ENCODE data around the gene EGFL7. TPM values are rescaled to one million over a fixed set of nuclear protein-coding genes. Genes with fewer than 3 reads are reported as not detected.

EGFL7 gene
- total RNA-seq, 1 experiment from 2014 or later: 53.1 TPM

DNA sequence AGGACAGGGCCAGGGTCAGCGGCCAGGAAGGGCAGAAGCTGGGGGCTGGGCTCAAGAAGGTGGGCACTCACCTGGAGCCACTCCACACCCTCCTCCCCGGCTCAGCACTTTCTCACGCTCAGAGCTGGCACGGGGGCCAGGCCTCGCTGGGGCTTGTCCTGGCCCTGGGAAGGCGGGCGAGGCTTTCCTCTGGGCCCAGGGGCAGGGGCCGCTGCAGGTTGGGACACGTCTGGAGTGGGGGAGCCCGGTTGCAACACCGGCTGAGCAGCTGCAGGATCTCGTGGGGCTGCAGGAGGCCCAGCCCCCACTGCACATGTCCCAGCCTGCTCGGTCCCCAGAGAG, 38.9 kb upstream of the EGFL7 start:
- H3K36me3 ChIP-seq (ENCODE audit: low read depth): no peaks in the 10 kb centered on the region
- H3F3A ChIP-seq (ENCODE audit: insufficient read depth, low read depth): no peaks in the 10 kb centered on the region
- no peaks in the 10 kb centered on the region for H3K9me3 ChIP-seq (ENCODE audit: insufficient read depth, low read depth)
- CTCF ChIA-PET: interaction anchor here (2.2 to 4.5 kb wide), 2 partner anchors 135 to 139 kb away, joined by 19 to 38 read pairs; no protein-coding TSS in a partner anchor
- H2AFZ ChIP-seq: no peak overlapping the region
- no peak overlapping the region for H3K27ac ChIP-seq
- H4K20me1 ChIP-seq (ENCODE audit: insufficient read depth): no peaks in the 10 kb centered on the region
- H3K79me2 ChIP-seq (ENCODE audit: low read depth): no peaks in the 10 kb centered on the region
- no peak overlapping the region for H3K4me3 ChIP-seq
- no peaks in the 10 kb centered on the region for H3K9me2 ChIP-seq (ENCODE audit: insufficient read depth)
- no peak overlapping the region for H3K4me2 ChIP-seq
- H3K4me1 ChIP-seq (replicated peaks; ENCODE audit: insufficient read depth): no peaks in the 10 kb centered on the region
- no peaks in the 10 kb centered on the region for H3K27me3 ChIP-seq (ENCODE audit: insufficient read depth, low read depth)
- TF ChIP-seq, protein P1, sequence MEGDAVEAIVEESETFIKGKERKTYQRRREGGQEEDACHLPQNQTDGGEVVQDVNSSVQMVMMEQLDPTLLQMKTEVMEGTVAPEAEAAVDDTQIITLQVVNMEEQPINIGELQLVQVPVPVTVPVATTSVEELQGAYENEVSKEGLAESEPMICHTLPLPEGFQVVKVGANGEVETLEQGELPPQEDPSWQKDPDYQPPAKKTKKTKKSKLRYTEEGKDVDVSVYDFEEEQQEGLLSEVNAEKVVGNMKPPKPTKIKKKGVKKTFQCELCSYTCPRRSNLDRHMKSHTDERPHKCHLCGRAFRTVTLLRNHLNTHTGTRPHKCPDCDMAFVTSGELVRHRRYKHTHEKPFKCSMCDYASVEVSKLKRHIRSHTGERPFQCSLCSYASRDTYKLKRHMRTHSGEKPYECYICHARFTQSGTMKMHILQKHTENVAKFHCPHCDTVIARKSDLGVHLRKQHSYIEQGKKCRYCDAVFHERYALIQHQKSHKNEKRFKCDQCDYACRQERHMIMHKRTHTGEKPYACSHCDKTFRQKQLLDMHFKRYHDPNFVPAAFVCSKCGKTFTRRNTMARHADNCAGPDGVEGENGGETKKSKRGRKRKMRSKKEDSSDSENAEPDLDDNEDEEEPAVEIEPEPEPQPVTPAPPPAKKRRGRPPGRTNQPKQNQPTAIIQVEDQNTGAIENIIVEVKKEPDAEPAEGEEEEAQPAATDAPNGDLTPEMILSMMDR (conservative IDR thresholded peaks at IDR 0.05): no peak
- TF ChIP-seq EZH2 (IDR thresholded peaks at IDR 0.05; ENCODE audit: low read depth): no peak
- intact Hi-C loops (cut with micrococcal nuclease; ENCODE audit: unreplicated experiment): loop anchor here (2.0 kb wide), 1 partner anchor 79 kb away; no protein-coding TSS in a partner anchor
- BruUV-seq (replicated peaks): no TSS peak
- DNase-seq: no peak
- POLR2A ChIA-PET (ENCODE audit: unreplicated experiment): interaction anchor here (0.5 to 0.7 kb wide), 2 partner anchors 211 to 272 kb away, joined by 3 to 8 read pairs; no protein-coding TSS in a partner anchor

DNA sequence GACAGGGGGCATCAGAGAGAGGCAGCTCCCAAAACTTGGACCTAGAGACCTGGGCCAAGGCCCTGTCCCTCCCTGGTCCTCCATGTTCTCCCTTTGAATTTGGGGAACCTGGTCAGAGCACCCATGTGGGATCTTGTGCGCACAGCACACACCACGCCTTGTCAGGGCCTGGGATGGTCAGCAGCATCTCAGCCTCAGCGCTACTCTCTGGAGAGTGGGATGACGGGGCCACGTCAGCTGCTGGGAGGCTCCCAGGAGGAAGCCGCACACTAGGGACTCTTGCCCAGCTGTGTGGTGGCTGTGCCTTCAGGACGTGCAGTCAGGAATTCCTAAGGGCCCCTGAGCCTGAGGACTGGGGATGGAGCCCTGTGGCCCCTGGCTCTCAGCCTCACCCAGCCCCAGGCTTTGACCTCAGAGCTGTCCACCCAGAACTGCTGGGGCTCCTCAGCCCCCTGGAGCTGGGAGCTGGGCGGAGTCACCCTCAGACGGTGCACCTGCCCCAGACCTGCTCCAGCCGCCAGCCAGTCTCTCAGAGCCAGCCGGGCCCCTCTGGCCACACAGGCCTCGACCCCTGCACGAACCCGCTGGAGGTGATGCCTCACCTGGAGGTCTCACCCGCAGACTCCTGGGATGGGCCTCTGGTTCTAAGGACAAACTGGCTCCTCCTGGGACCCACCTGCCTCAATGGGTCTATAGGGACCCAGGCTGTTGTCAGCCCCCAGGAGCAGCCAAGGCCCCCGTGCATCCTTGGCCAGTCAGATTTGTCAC, 38.3 kb upstream of the EGFL7 start:
- DNase-seq: no peak
- TF ChIP-seq, protein P1 (conservative IDR thresholded peaks at IDR 0.05): no peak
- no peak for TF ChIP-seq EZH2 (IDR thresholded peaks at IDR 0.05; ENCODE audit: low read depth)
- no peaks in the 10 kb centered on the region for H3K9me3 ChIP-seq (ENCODE audit: insufficient read depth, low read depth)
- H3K36me3 ChIP-seq (ENCODE audit: low read depth): no peaks in the 10 kb centered on the region
- intact Hi-C loops (cut with micrococcal nuclease; ENCODE audit: unreplicated experiment): loop anchor here (2.0 kb wide), 1 partner anchor 80 kb away; no protein-coding TSS in a partner anchor
- no peaks in the 10 kb centered on the region for H3F3A ChIP-seq (ENCODE audit: insufficient read depth, low read depth)
- no peak overlapping the region for H2AFZ ChIP-seq
- no peaks in the 10 kb centered on the region for H4K20me1 ChIP-seq (ENCODE audit: insufficient read depth)
- ChIA-PET POLR2A (ENCODE audit: unreplicated experiment) (interaction anchor here (0.6 to 0.9 kb wide), 3 partner anchors 140 to 273 kb away, joined by 3 to 5 read pairs (median 3); no protein-coding TSS in a partner anchor), CTCF (interaction anchor here (2.2 to 4.5 kb wide), 2 partner anchors 136 to 139 kb away, joined by 19 to 38 read pairs; no protein-coding TSS in a partner anchor)
- H3K27ac ChIP-seq: no peak overlapping the region
- H3K4me2 ChIP-seq: no peak overlapping the region
- H3K27me3 ChIP-seq (ENCODE audit: insufficient read depth, low read depth): no peaks in the 10 kb centered on the region
- no peaks in the 10 kb centered on the region for H3K9me2 ChIP-seq (ENCODE audit: insufficient read depth)
- no TSS peak for BruUV-seq (replicated peaks)
- no peaks in the 10 kb centered on the region for H3K79me2 ChIP-seq (ENCODE audit: low read depth)
- no peaks in the 10 kb centered on the region for H3K4me1 ChIP-seq (replicated peaks; ENCODE audit: insufficient read depth)
- no peak overlapping the region for H3K4me3 ChIP-seq

DNA sequence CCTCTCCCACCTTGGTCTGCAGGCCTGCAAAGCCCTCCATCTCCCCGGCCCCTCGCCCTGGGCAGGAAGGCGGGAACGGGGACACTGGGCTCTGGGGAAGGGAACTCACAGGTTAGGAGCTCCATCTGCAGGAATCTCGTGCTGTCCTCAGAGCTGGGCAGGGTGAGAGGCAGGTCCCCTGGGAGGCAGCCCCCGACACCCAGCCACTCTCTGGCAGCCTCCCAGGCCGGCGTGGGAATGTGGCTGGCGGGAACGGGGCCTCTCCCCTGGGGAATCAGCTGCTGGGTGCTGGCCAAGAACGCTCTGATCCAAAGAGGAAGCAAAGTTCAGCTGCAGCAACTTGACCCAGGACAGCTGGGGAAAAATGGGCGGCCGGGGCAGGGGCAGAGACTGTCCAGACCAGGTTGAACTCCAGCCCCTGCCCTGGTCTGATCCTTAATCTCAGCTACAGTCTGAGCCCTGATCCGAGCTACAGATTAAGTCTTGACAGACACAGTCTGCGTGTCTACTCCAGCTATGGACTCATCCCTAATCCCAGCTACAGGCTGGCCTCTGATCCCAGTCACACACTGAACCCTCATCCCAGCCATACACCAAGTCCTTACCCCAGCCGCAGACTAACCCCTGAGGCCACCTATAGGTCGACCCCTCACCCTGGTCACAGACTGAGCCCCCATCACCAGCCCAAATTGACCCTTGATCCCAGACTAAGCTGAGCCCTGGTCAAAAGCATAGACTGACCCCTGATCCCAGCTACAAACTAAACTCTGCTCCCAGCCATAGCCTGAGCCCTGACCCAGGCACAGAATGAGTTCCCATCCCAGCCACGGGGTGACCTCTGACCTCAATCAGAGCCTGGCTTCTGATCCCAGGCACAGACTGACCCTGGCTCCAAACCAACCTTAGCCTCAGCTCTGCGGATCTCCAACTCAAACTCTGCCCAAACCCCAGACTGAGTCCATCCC, 37.3 kb upstream of the EGFL7 start:
- Histone ChIP-seq H4K20me1 (ENCODE audit: insufficient read depth) (no peaks in the 10 kb centered on the region), H3K27me3 (ENCODE audit: insufficient read depth, low read depth) (no peaks in the 10 kb centered on the region), H3K4me2 (no peak overlapping the region), H3K79me2 (ENCODE audit: low read depth) (no peaks in the 10 kb centered on the region), H3K36me3 (ENCODE audit: low read depth) (no peaks in the 10 kb centered on the region), H3K27ac (no peak overlapping the region), H3K9me2 (ENCODE audit: insufficient read depth) (no peaks in the 10 kb centered on the region), H2AFZ (no peak overlapping the region), H3K4me1 (replicated peaks; ENCODE audit: insufficient read depth) (no peaks in the 10 kb centered on the region), H3K9me3 (ENCODE audit: insufficient read depth, low read depth) (no peaks in the 10 kb centered on the region), H3K4me3 (no peak overlapping the region), H3F3A (ENCODE audit: insufficient read depth, low read depth) (no peaks in the 10 kb centered on the region; the same call in 1 of the 2 replicates)
- intact Hi-C loops (cut with micrococcal nuclease; ENCODE audit: unreplicated experiment): loop anchor here (1.0 to 5.0 kb wide), 3 partner anchors 48 to 137 kb away; no protein-coding TSS in a partner anchor
- ChIA-PET POLR2A (ENCODE audit: unreplicated experiment) (interaction anchor here (0.5 to 0.9 kb wide), 4 partner anchors 67 to 358 kb away, joined by 3 to 14 read pairs (median 4); no protein-coding TSS in a partner anchor), CTCF (interaction anchor here (0.6 to 4.5 kb wide), 5 partner anchors 17 to 312 kb away, joined by 3 to 38 read pairs (median 3); no protein-coding TSS in a partner anchor)
- TF ChIP-seq EZH2 (IDR thresholded peaks at IDR 0.05; ENCODE audit: low read depth): no peak
- TF ChIP-seq, protein P1 (conservative IDR thresholded peaks at IDR 0.05): peak; percentile 35; the same call in 1 of the 2 replicates
- DNase-seq: peak in 1 of 2 experiments; percentile 75
- BruUV-seq (replicated peaks): no TSS peak
